HEK293T (cell line): ENCODE measurements around the gene UCP3.

Experiments used
- CTCF ChIA-PET: fragments of 350-600 bp; formaldehyde crosslinking; extraction: SDS; loops from one replicate; lab custom pipeline; 2021; ENCODE audit warnings: antibody characterized with exemption, inconsistent platforms; lab: Yijun Ruan, JAX
- POLR2A ChIA-PET: fragments of 350-600 bp; formaldehyde crosslinking; extraction: SDS; loops from one replicate; lab custom pipeline; 2020; ENCODE audit warnings: antibody characterized with exemption, inconsistent platforms; lab: Yijun Ruan, JAX
- DNase-seq: peaks from one replicate; pipeline ENCODE4 v3.0.0; 2012; ENCODE audit warnings: mixed read lengths; ENCODE audit errors: extremely low spot score
- ARNT ChIP-seq: fragments of 450-650 bp; IDR thresholded peaks from 2 replicates; pipeline ENCODE4 v1.6.1; 2017; ENCODE audit warnings: mild to moderate bottlenecking
- BHLHE40 ChIP-seq: fragments of 450-650 bp; IDR thresholded peaks from 2 replicates; pipeline ENCODE4 v1.6.1; 2016; ENCODE audit warnings: mild to moderate bottlenecking, moderate library complexity, borderline replicate concordance
- CTBP1 ChIP-seq: fragments of 450-650 bp; IDR thresholded peaks from 2 replicates; pipeline ENCODE4 v1.6.1; 2016; ENCODE audit warnings: borderline replicate concordance
- ELF4 ChIP-seq: fragments of 450-650 bp; IDR thresholded peaks from 2 replicates; pipeline ENCODE4 v1.6.1; 2017; ENCODE audit warnings: antibody characterized with exemption
- FOXA1 ChIP-seq: fragments of 450-650 bp; IDR thresholded peaks from 2 replicates; pipeline ENCODE4 v1.6.1; 2016; ENCODE audit warnings: mild to moderate bottlenecking
- FOXK2 ChIP-seq: fragments of 450-650 bp; IDR thresholded peaks from 2 replicates; pipeline ENCODE4 v1.6.1; 2016; ENCODE audit warnings: mild to moderate bottlenecking
- FOXM1 ChIP-seq: fragments of 450-650 bp; IDR thresholded peaks from 2 replicates; pipeline ENCODE4 v1.6.1; 2017; ENCODE audit warnings: mild to moderate bottlenecking, borderline replicate concordance
- HDGF ChIP-seq: fragments of 450-650 bp; IDR thresholded peaks from 2 replicates; pipeline ENCODE4 v1.6.1; 2017; ENCODE audit warnings: antibody characterized with exemption, borderline replicate concordance
- L3MBTL2 ChIP-seq: fragments of 450-650 bp; conservative IDR thresholded peaks from 2 replicates; pipeline ENCODE4 v1.6.1; 2016; ENCODE audit warnings: mild to moderate bottlenecking
- LEF1 ChIP-seq: fragments of 450-650 bp; IDR thresholded peaks from 2 replicates; pipeline ENCODE4 v1.6.1; 2017; ENCODE audit warnings: mild to moderate bottlenecking, borderline replicate concordance
- NFRKB ChIP-seq: fragments of 450-650 bp; IDR thresholded peaks from 2 replicates; pipeline ENCODE4 v1.6.1; 2016; ENCODE audit warnings: mild to moderate bottlenecking, moderate library complexity
- SP1 ChIP-seq: fragments of 450-650 bp; IDR thresholded peaks from 2 replicates; pipeline ENCODE4 v1.6.1; 2017
- SUZ12 ChIP-seq: fragments of 450-650 bp; IDR thresholded peaks from 2 replicates; pipeline ENCODE4 v1.6.1; 2016; ENCODE audit warnings: mild to moderate bottlenecking
- TARDBP ChIP-seq: fragments of 450-650 bp; IDR thresholded peaks from 2 replicates; pipeline ENCODE4 v1.6.1; 2016
- ZNF384 ChIP-seq: fragments of 450-650 bp; IDR thresholded peaks from 2 replicates; pipeline ENCODE4 v1.6.1; 2016
- TF ChIP-seq, protein P1 (sequence below): fragments of 450-650 bp; IDR thresholded peaks from 2 replicates; pipeline ENCODE4 v1.6.1; 2016

UCP3 gene

GRCh38 chr11:74008373-74009229 lies at the start of gene UCP3:
TSS of gene UCP3 (minus strand) at chr11:74009085. CDS start at chr11:74007042, 2,043 bp downstream.
- TF ChIP-seq BHLHE40 (no peak), NFRKB (no peak), SP1 (no peak), L3MBTL2 (no peak), FOXK2 (no peak), SUZ12 (no peak)
- TF ChIP-seq, protein P1, sequence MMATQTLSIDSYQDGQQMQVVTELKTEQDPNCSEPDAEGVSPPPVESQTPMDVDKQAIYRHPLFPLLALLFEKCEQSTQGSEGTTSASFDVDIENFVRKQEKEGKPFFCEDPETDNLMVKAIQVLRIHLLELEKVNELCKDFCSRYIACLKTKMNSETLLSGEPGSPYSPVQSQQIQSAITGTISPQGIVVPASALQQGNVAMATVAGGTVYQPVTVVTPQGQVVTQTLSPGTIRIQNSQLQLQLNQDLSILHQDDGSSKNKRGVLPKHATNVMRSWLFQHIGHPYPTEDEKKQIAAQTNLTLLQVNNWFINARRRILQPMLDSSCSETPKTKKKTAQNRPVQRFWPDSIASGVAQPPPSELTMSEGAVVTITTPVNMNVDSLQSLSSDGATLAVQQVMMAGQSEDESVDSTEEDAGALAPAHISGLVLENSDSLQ: no peak
- ChIA-PET POLR2A (no interaction called here), CTCF (no interaction called here)
- DNase-seq: no peak

DNA sequence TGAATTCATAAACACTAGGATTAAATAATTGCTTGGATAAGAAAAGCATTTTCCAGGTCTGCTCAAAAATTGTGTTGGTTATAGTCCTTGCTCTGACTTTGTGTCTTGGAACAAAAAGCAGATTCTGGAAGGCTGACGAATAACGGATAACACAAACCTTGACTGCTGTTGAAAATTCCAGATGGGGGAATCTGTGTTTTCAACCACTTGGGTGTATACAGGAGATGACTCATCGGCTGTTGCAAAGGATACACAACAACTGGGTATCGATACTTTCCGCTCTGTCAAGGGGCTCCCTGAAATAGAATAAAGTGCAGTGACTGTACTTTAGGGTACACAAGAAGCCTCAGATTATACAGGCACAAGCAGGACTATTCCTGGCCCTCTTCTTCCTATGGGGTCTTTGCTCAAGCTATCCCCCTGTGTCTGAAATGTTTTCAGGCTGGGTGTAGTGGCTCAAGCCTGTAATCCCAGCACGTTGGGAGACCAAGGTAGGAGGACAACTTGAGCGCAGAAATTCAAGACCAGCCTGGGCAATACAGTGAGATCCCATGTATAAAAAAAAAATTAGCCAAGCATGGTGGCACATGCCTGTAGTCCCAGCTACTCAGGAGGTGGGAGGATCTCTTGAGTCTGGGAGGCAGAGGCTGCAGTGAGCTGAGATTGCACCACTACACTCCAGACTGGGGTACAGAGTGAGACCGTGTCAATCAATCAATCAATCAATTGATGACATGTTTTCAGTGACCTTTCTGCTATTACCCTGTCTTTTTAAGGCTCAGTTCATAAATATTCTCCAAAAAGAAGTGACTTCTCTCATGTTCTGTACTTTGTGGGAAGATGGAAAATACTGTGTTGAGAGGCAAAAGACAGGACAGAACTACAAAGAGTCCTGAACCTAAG lies 48.6 kb upstream of the UCP3 start:
- DNase-seq: no peak
- CTCF ChIA-PET: no interaction called here
- POLR2A ChIA-PET: no interaction called here
- no peak for TF ChIP-seq L3MBTL2
- TF ChIP-seq FOXM1: no peak
- TF ChIP-seq, protein P1: peak; percentile 60
- TF ChIP-seq LEF1: no peak
- TF ChIP-seq HDGF: no peak
- TF ChIP-seq FOXA1: no peak

DNA sequence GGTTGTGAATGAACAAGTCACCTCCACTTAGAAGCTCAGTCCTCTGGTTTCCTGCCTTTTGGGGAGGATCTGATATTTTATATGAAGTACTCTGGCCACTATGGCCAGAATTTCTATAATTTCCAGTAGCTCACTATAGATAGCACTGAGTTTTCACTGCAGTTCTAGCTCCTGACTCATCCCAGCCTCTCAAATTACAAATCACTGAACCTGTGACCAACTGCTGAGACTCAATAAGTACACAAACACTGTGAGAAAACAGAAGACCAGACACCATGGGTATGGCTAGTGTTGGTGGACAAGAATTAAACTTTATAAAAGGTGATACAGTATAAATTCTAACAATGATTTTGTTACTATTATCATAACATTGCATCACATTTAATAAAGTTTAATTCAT lies 47.1 kb upstream of the UCP3 start:
- DNase-seq: no peak
- TF ChIP-seq FOXK2 (no peak), FOXM1 (no peak), L3MBTL2 (no peak), SUZ12 (no peak), SP1 (no peak), ARNT (no peak), CTBP1 (no peak), BHLHE40 (no peak), ELF4 (no peak), FOXA1 (no peak), ZNF384 (no peak), NFRKB (no peak), HDGF (no peak), TARDBP (no peak), LEF1 (no peak)
- TF ChIP-seq, protein P1: no peak
- CTCF ChIA-PET: no interaction called here
- POLR2A ChIA-PET: no interaction called here

- TF ChIP-seq SUZ12: no peak
- DNase-seq: no peak
- ChIA-PET POLR2A (no interaction called here), CTCF (no interaction called here)
Measured at GRCh38 chr11:74050465-74050864, 41.6 kb upstream of the UCP3 start.

GRCh38 chr11:74048993-74049392 lies 40.1 kb upstream of the UCP3 start:
- no peak for DNase-seq
- TF ChIP-seq L3MBTL2 (no peak), FOXM1 (no peak), ARNT (no peak), SP1 (no peak), SUZ12 (no peak), LEF1 (no peak), ZNF384 (no peak), HDGF (no peak), TARDBP (no peak), ELF4 (no peak), CTBP1 (no peak), BHLHE40 (no peak), FOXA1 (no peak), NFRKB (no peak), FOXK2 (no peak)
- TF ChIP-seq, protein P1: no peak
- POLR2A ChIA-PET: no interaction called here
- CTCF ChIA-PET: no interaction called here
